ENCODE results near the gene OSBPL2.

The OSBPL2 gene

DNA sequence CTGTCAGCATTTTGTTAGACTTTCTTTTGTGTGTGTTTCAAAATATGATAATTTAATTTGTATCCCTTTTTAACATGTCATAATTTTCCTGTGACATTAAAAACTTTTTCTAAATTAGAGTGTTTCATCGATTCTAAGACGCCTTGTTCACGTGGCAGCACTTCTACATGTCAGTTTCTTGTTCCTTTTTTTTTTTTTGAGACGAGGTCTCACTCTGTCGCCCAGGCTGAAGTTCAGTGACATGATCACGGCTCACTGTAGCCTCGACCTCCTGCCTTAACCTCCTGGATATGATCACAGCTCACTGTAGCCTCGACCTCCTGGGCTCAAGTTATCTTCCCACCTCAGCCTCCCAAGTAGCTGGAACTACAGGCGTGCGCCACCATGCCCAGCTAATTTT, 36.9 kb downstream of the OSBPL2 start:
- TF ChIP-seq POLR2A (IDR thresholded peaks at IDR 0.05; ENCODE audit: low read depth, low read length) = no peak
- DNase-seq (ENCODE audit: insufficient read length, low spot score) = no peak
- no peak for FAIRE-seq

GRCh38 chr20:62276439-62276838, 38.1 kb downstream of the OSBPL2 start:
- no peak for FAIRE-seq
- no peak for TF ChIP-seq POLR2A (IDR thresholded peaks at IDR 0.05; ENCODE audit: low read depth, low read length)

DNA sequence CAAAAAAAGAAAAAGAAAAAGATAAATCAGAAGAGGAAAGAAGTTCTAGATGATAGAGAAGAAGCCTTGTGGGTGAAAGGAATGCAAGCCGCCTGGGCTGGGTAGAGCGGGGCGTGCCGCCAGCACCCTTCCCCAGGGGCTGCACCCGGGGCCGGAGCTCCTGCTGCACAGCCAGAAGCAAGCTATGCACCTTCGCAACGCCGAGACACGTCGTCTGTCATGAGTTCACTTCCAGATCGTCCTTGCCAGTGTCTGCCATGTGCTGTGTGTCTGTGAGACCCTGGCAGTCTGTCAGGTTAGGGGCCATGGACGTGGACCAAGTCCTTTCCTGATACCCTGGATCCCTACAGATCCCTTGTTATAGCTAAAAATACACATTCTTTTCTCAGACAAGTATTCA, 38.9 kb downstream of the OSBPL2 start:
- DNase-seq (ENCODE audit: insufficient read length, low spot score) (no peak), FAIRE-seq (no peak)
- no peak for TF ChIP-seq POLR2A (IDR thresholded peaks at IDR 0.05; ENCODE audit: low read depth, low read length)

More at GRCh38 chr20:62276439-62276838, 38.1 kb downstream of the OSBPL2 start:
- no peak for DNase-seq (ENCODE audit: insufficient read length, low spot score)

GRCh38 chr20:62280303-62280702, 42.0 kb downstream of the OSBPL2 start:
- no peak for DNase-seq (ENCODE audit: insufficient read length, low spot score)
- TF ChIP-seq POLR2A (IDR thresholded peaks at IDR 0.05; ENCODE audit: low read depth, low read length) = no peak
- no peak for FAIRE-seq

DNA sequence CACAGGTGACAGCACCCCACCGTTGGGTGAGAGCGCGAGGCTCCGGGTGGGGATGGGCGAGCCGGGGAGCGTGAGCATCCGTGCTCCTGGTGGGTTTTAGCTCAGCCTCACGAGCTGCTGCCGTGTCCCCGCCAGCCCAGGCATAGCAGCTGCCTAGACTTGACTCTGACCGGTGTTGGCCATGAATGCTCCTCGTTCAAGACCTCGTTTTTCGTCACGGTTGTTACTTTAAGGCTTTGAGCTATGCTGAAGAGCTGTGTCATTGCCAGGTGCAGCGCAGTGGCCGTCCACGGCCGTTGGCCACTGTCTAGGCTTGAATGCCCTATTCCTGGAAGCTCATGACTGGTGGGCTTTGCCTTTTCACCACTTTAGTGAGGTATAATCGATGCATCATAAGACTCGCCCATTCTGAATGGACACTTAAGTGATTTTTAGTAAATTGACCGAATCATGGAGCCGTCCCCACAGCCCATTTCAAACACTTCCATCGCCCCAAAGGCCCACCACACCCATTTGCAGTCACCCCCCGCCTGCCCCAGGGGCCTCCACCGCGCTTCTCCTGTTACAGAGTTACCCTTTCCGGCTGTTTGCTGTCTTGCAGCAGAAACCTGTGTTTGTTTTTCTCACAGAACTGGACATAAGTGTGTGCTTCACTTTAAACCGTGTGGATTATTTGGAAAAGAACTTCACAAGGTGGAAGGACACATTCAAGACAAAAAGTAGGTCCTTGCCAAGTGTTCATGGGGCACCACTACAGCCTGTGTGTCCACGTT, 43.0 kb downstream of the OSBPL2 start:
- no peak for FAIRE-seq

DNA sequence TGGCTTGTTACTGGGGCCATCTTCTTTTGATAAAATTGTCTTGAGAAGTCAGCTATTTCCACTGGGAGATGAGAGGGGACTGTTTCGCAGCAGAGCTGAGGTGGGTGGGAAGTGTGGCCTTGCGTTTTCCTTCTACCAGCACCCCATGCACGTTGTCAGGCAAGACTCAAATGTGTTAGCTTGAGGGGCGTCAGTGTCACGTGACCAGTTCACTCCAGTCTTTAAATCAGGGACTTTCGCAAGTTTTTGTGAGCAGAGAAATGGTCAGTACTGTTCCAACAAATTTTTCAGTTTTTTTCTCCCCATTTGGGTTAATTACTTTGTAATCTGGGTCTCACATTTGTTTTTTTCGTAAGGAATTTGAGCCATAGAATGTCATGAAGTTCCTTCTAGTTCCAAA, 43.8 kb downstream of the OSBPL2 start:
- FAIRE-seq (no peak), DNase-seq (ENCODE audit: insufficient read length, low spot score) (no peak)
- TF ChIP-seq POLR2A (IDR thresholded peaks at IDR 0.05; ENCODE audit: low read depth, low read length) = no peak

More for the DNA sequence above, 43.0 kb downstream of the OSBPL2 start:
- DNase-seq (ENCODE audit: insufficient read length, low spot score) = no peak
- TF ChIP-seq POLR2A (IDR thresholded peaks at IDR 0.05; ENCODE audit: low read depth, low read length) = no peak

GRCh38 chr20:62282877-62283503, 44.7 kb downstream of the OSBPL2 start:
- no peak for DNase-seq (ENCODE audit: insufficient read length, low spot score)
- no peak for FAIRE-seq
- TF ChIP-seq POLR2A (IDR thresholded peaks at IDR 0.05; ENCODE audit: low read depth, low read length) = no peak

DNA sequence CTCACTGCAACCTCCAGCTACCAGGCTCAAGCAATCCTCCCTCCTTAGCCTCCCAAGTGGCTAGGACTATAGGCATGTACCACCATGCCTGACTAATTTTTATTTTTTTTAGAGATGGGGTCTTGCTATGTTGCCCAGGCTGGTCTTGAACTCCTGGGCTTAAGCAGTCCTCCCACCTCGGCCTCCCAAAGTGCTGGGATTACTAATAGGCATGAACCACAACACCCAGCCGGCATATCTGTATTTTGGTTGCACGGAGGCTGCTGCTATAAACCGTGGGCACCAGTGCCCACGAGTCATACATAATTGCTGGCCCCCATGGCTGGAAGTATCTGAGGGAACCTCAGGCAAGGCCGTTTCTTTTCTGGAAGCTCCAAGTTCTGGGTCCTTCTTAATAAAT, 46.1 kb downstream of the OSBPL2 start:
- FAIRE-seq (no peak), DNase-seq (ENCODE audit: insufficient read length, low spot score) (no peak)
- no peak for TF ChIP-seq POLR2A (IDR thresholded peaks at IDR 0.05; ENCODE audit: low read depth, low read length)

GRCh38 chr20:62285151-62285550, 46.8 kb downstream of the OSBPL2 start:
- FAIRE-seq (no peak), DNase-seq (ENCODE audit: insufficient read length, low spot score) (no peak)
- TF ChIP-seq POLR2A (IDR thresholded peaks at IDR 0.05; ENCODE audit: low read depth, low read length) = no peak

- no peak for DNase-seq (ENCODE audit: insufficient read length, low spot score)
- FAIRE-seq = no peak
- no peak for TF ChIP-seq POLR2A (IDR thresholded peaks at IDR 0.05; ENCODE audit: low read depth, low read length)
Observed at GRCh38 chr20:62285722-62286121, 47.4 kb downstream of the OSBPL2 start.

GRCh38 chr20:62286493-62287064, 48.3 kb downstream of the OSBPL2 start:
- TF ChIP-seq POLR2A (IDR thresholded peaks at IDR 0.05; ENCODE audit: low read depth, low read length) = no peak
- FAIRE-seq = no peak
- DNase-seq (ENCODE audit: insufficient read length, low spot score) = no peak

GRCh38 chr20:62287129-62287528, 48.8 kb downstream of the OSBPL2 start:
- DNase-seq (ENCODE audit: insufficient read length, low spot score) (no peak), FAIRE-seq (no peak)
- TF ChIP-seq POLR2A (IDR thresholded peaks at IDR 0.05; ENCODE audit: low read depth, low read length) = no peak

- DNase-seq (ENCODE audit: insufficient read length, low spot score) (no peak), FAIRE-seq (no peak)
- TF ChIP-seq POLR2A (IDR thresholded peaks at IDR 0.05; ENCODE audit: low read depth, low read length) = no peak
Observed at GRCh38 chr20:62287759-62288534, 49.6 kb downstream of the OSBPL2 start.

- no peak for DNase-seq (ENCODE audit: insufficient read length, low spot score)
- no peak for FAIRE-seq
- no peak for TF ChIP-seq POLR2A (IDR thresholded peaks at IDR 0.05; ENCODE audit: low read depth, low read length)
Observed at GRCh38 chr20:62288535-62289105, 50.3 kb downstream of the OSBPL2 start.
